ENCODE measurements around the gene TP53INP2.

Gene TP53INP2

DNA sequence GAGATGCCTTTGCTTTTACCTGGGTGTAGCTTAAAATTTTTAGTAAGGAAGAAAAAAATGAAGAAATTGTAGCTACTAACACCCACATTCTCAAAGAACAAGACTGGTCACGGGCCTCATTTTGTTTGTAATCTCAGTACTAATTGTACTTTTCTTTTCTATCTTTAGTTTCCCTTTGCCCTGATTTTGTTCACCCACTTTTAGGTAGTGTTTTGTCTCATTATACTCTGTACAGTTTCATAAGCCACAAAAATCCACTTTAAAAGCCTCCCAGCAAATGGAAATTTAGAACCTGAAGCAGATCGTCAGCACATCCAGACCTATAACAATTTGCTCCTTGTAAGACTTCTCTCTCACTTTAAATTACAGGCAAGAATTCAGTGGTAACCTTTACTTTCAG, 43.3 kb downstream of the TP53INP2 start:
- TF ChIP-seq GATA2 (IDR thresholded peaks at IDR 0.05; ENCODE audit: low read depth, low read length): no peak
- TF ChIP-seq GATA3 (IDR thresholded peaks at IDR 0.05; ENCODE audit: low read depth, low read length): no peak

DNA sequence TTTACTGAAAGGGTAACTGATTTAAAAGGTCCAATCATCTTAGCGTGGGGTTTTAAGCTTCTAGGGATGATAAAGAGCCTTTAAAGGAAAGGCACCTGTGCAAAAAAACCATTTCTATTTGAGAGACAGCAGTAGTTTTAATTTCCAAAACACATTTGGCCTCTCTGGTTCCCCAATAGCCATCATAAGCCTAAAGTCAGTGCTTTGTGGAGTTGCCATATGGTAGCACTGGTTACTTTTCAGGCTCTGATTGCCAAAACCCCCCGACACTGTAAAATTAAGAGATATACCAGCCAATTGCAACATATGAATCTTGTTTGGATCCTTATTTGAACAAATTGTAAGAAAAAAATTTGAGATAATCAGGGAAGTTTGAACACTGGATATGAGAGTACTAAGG, 44.6 kb downstream of the TP53INP2 start:
- TF ChIP-seq GATA2 (IDR thresholded peaks at IDR 0.05; ENCODE audit: low read depth, low read length) (no peak), GATA3 (IDR thresholded peaks at IDR 0.05; ENCODE audit: low read depth, low read length) (no peak)

- TF ChIP-seq GATA2 (IDR thresholded peaks at IDR 0.05; ENCODE audit: low read depth, low read length) (no peak), GATA3 (IDR thresholded peaks at IDR 0.05; ENCODE audit: low read depth, low read length) (no peak)
Observed at GRCh38 chr20:34750484-34750883, 46.3 kb downstream of the TP53INP2 start.

- TF ChIP-seq GATA2 (IDR thresholded peaks at IDR 0.05; ENCODE audit: low read depth, low read length) (no peak), GATA3 (IDR thresholded peaks at IDR 0.05; ENCODE audit: low read depth, low read length) (no peak)
Observed at GRCh38 chr20:34751453-34751852, 47.3 kb downstream of the TP53INP2 start.

- TF ChIP-seq GATA2 (IDR thresholded peaks at IDR 0.05; ENCODE audit: low read depth, low read length) (no peak), GATA3 (IDR thresholded peaks at IDR 0.05; ENCODE audit: low read depth, low read length) (no peak)
Observed at GRCh38 chr20:34753706-34754461, 49.7 kb downstream of the TP53INP2 start.

- TF ChIP-seq GATA3 (IDR thresholded peaks at IDR 0.05; ENCODE audit: low read depth, low read length) (no peak), GATA2 (IDR thresholded peaks at IDR 0.05; ENCODE audit: low read depth, low read length) (no peak)
Observed at GRCh38 chr20:34754611-34755010, 50.5 kb downstream of the TP53INP2 start.

DNA sequence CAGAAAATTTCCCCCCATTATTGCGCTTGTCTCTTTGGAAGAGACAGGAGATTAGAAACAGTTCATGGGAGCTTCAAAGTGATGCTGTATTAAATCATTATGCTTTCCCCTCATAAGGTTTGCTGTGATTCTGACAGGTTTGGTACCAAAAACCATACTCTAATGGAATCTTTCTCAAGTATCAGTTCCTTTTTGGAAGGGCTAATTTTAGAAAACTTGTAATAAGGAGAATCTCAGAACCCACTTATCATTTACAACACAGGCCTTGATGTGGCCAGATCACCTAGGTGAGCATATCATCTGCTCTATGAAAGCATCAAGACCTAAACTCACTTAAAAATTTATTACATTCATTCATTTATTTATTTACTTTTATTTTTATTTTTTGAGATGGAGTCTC, 51.2 kb downstream of the TP53INP2 start:
- TF ChIP-seq GATA2 (IDR thresholded peaks at IDR 0.05; ENCODE audit: low read depth, low read length) (no peak), GATA3 (IDR thresholded peaks at IDR 0.05; ENCODE audit: low read depth, low read length) (no peak)

GRCh38 chr20:34762031-34762555, 57.9 kb downstream of the TP53INP2 start:
- TF ChIP-seq GATA2 (IDR thresholded peaks at IDR 0.05; ENCODE audit: low read depth, low read length) (no peak), GATA3 (IDR thresholded peaks at IDR 0.05; ENCODE audit: low read depth, low read length) (no peak)
